OCI-LY7 (cell line): ENCODE data around the gene TMCC1. TPM values are rescaled to one million over a fixed set of nuclear protein-coding genes. Genes with fewer than 3 reads are reported as not detected.

Experiments
- BruUV-seq: library from RNA; stranded (reverse); fragments of 400-500 nt; replicated peaks from 2 replicates; lab custom pipeline; 2021; lab: Mats Ljungman, UMichigan
- CTCF ChIA-PET: fragments of 300-600 bp; sonication (Branson Sonifier 250); formaldehyde crosslinking; loops from one replicate; lab custom pipeline; 2022; ENCODE audit warnings: antibody characterized with exemption; ENCODE audit not compliant: unreplicated experiment; lab: Charles Lee
- POLR2A ChIA-PET: fragments of 300-600 bp; sonication (Branson Sonifier 250); formaldehyde crosslinking; loops from one replicate; lab custom pipeline; 2022; ENCODE audit warnings: antibody characterized with exemption; lab: Charles Lee
- DNase-seq: peaks from one replicate; pipeline ENCODE4 v3.0.0-alpha.2; 2015; ENCODE audit warnings: low spot score
- H2AFZ ChIP-seq: fragments of 200-600 bp; sonication (generic), shearing (Covaris generic); 2 replicates; pipeline ENCODE4 v1.6.1; 2014; ENCODE audit warnings: mild to moderate bottlenecking, antibody characterized with exemption, low read length, moderate library complexity
- H3K27ac ChIP-seq: fragments of 200-600 bp; sonication (generic); 2 replicates; pipeline ENCODE4 v1.5.1; 2014; ENCODE audit warnings: mixed run types, low read depth, mild to moderate bottlenecking, moderate library complexity, low read length, inconsistent platforms; ENCODE audit not compliant: poor library complexity, severe bottlenecking
- H3K36me3 ChIP-seq: fragments of 200-600 bp; sonication (generic); 2 replicates; pipeline ENCODE4 v1.6.1; 2014; ENCODE audit warnings: mild to moderate bottlenecking, antibody characterized with exemption, low read length, moderate library complexity, mixed read lengths; ENCODE audit not compliant: insufficient read depth
- H3K4me1 ChIP-seq: fragments of 200-600 bp; sonication (generic); 2 replicates; pipeline ENCODE4 v1.5.1; 2014; ENCODE audit warnings: mild to moderate bottlenecking, low read length; ENCODE audit not compliant: insufficient read depth, poor library complexity, severe bottlenecking
- H3K4me2 ChIP-seq: fragments of 200-600 bp; sonication (generic); 2 replicates; pipeline ENCODE4 v1.6.1; 2014; ENCODE audit warnings: mild to moderate bottlenecking, low read length
- H3K4me3 ChIP-seq: fragments of 200-600 bp; sonication (generic); 2 replicates; pipeline ENCODE4 v1.5.1; 2014; ENCODE audit warnings: mild to moderate bottlenecking, low read depth, low read length; ENCODE audit not compliant: poor library complexity, severe bottlenecking
- H3K79me2 ChIP-seq: fragments of 200-600 bp; sonication (generic); 2 replicates; pipeline ENCODE4 v1.6.1; 2016; ENCODE audit warnings: low read depth, mild to moderate bottlenecking, low read length, moderate library complexity, mixed read lengths; ENCODE audit not compliant: insufficient read depth
- H3K9me2 ChIP-seq: fragments of 200-600 bp; sonication (generic); 2 replicates; pipeline ENCODE4 v1.6.1; 2016; ENCODE audit warnings: mild to moderate bottlenecking, low read length, mixed read lengths; ENCODE audit not compliant: insufficient read depth
- H3K9me3 ChIP-seq: fragments of 200-600 bp; sonication (generic); 2 replicates; pipeline ENCODE4 v1.6.1; 2014; ENCODE audit warnings: mild to moderate bottlenecking, mixed run types, low read length, mixed read lengths
- H4K20me1 ChIP-seq: fragments of 200-600 bp; sonication (generic); 2 replicates; pipeline ENCODE4 v1.6.1; 2014; ENCODE audit warnings: mild to moderate bottlenecking, antibody characterized with exemption, low read length, moderate library complexity, mixed read lengths; ENCODE audit not compliant: insufficient read depth
- CTCF ChIP-seq: fragments of 200-600 bp; sonication (generic); conservative IDR thresholded peaks from 2 replicates; pipeline ENCODE4 v1.5.1; 2014; ENCODE audit warnings: mild to moderate bottlenecking, antibody characterized with exemption, low read length, moderate library complexity, mixed read lengths
- EZH2phosphoT487 ChIP-seq: fragments of 200-600 bp; sonication (generic); IDR thresholded peaks from 2 replicates; pipeline ENCODE4 v1.6.1; 2018; ENCODE audit warnings: low read depth, borderline replicate concordance, mild to moderate bottlenecking, mixed run types, antibody characterized with exemption, low read length, moderate library complexity, mixed read lengths
- intact Hi-C: fragments of 100-400 bp; cut with micrococcal nuclease; formaldehyde crosslinking; loops from one replicate; pipeline ENCODE4 v1.10.0; 2022; ENCODE audit not compliant: unreplicated experiment
- total RNA-seq, 2 experiments: library from RNA; depleted of rRNA in 1 of 2; stranded (reverse); fragments of >200 nt in 1 of 2; shearing (Covaris generic) in 1 of 2; gene quantifications; 2 replicates each; pipeline ENCODE4 v1.2.3, GENCODE V29; 2014 to 2022

Gene TMCC1
- total RNA-seq, 2 experiments from 2014 or later: 31.7 to 38.8 TPM

DNA sequence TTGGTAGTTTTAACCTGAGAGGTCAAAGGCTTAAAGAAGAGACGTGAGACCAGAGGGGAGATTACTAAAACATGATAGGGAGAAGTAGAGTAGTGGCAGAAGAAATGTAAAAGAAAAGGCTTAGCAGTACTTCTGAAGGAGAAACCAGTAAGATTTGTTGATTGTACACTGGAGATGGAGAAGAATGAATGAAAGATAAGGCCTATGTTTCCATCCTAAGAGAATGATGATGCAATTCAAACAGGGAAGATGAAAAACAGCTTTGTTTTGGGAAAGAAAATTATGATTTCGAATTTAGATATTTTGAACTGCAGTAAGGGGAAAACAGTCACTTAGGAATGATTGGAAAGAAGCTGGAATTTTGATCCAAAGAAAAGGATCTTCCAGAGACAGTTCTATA is 189.6 kb downstream of the TMCC1 start:
- H3K4me1 ChIP-seq: no peaks in the 10 kb centered on the region
- no peaks in the 10 kb centered on the region for H3K9me3 ChIP-seq
- no TSS peak for BruUV-seq
- H3K79me2 ChIP-seq: no peaks in the 10 kb centered on the region
- H3K36me3 ChIP-seq: no peaks in the 10 kb centered on the region
- ChIA-PET POLR2A (interaction anchor here (0.8 to 2.1 kb wide), 2 partner anchors 17 to 55 kb away, joined by 3 to 6 read pairs; no protein-coding TSS in a partner anchor), CTCF (no interaction called here)
- no peak overlapping the region for H3K27ac ChIP-seq
- no peak for DNase-seq
- H4K20me1 ChIP-seq: no peaks in the 10 kb centered on the region
- intact Hi-C loops: no loop called here
- no peaks in the 10 kb centered on the region for H3K9me2 ChIP-seq
- no peak overlapping the region for H3K4me2 ChIP-seq
- no peak overlapping the region for H2AFZ ChIP-seq
- TF ChIP-seq EZH2phosphoT487 (no peak), CTCF (no peak)
- H3K4me3 ChIP-seq: no peak overlapping the region

GRCh38 chr3:129702934-129703712 is 190.4 kb downstream of the TMCC1 start:
- Histone ChIP-seq H3K79me2 (no peaks in the 10 kb centered on the region), H4K20me1 (no peaks in the 10 kb centered on the region), H3K4me1 (no peaks in the 10 kb centered on the region), H3K9me3 (no peaks in the 10 kb centered on the region; the same call in 1 of the 2 replicates), H3K27ac (no peak overlapping the region), H3K9me2 (no peaks in the 10 kb centered on the region), H2AFZ (no peak overlapping the region), H3K4me2 (no peak overlapping the region), H3K4me3 (no peak overlapping the region), H3K36me3 (no peaks in the 10 kb centered on the region)
- BruUV-seq: no TSS peak
- POLR2A ChIA-PET: interaction anchor here (0.8 to 2.1 kb wide), 3 partner anchors 12 to 54 kb away, joined by 3 to 6 read pairs (median 3); no protein-coding TSS in a partner anchor
- no peak for DNase-seq
- CTCF ChIA-PET: no interaction called here
- TF ChIP-seq EZH2phosphoT487 (no peak), CTCF (no peak)
- intact Hi-C loops: no loop called here

- Histone ChIP-seq H3K4me2 (no peak overlapping the region), H3K9me2 (no peaks in the 10 kb centered on the region), H3K79me2 (no peaks in the 10 kb centered on the region), H3K4me3 (no peak overlapping the region), H3K9me3 (no peaks in the 10 kb centered on the region; the same call in 1 of the 2 replicates), H3K27ac (no peak overlapping the region), H4K20me1 (no peaks in the 10 kb centered on the region), H3K36me3 (peaks cover 7% of the 10 kb centered on the region; the same call in 1 of the 2 replicates), H2AFZ (no peak overlapping the region), H3K4me1 (no peaks in the 10 kb centered on the region)
- no TSS peak for BruUV-seq
- no peak for DNase-seq
- CTCF ChIA-PET: no interaction called here
- TF ChIP-seq CTCF (no peak), EZH2phosphoT487 (no peak)
- intact Hi-C loops: no loop called here
- POLR2A ChIA-PET: no interaction called here
Observed at GRCh38 chr3:129701161-129701560, 192.3 kb downstream of the TMCC1 start.
